ENCODE measurements around the gene NRF1.
"Not testable (repeated sequence)": the region's sequence is repeated elsewhere in the genome, so short reads cannot be mapped to it uniquely, and the experiment has no call there.

NRF1 gene

GRCh38 chr7:129784783-129785684 lies 173.5 kb downstream of the NRF1 start:
- DNase-seq, result no peak

- no peak for DNase-seq
Measured at GRCh38 chr7:129785685-129786514, 174.4 kb downstream of the NRF1 start.

GRCh38 chr7:129786825-129787563 lies 175.5 kb downstream of the NRF1 start:
- DNase-seq, result no peak

- no peak for DNase-seq
Measured at GRCh38 chr7:129789000-129789399, 177.5 kb downstream of the NRF1 start.

GRCh38 chr7:129789652-129790051 lies 178.1 kb downstream of the NRF1 start:
- DNase-seq, result no peak

- no peak for DNase-seq
Measured at GRCh38 chr7:129790136-129790535, 178.6 kb downstream of the NRF1 start.

- no peak for DNase-seq
Measured at GRCh38 chr7:129792721-129793120, 181.2 kb downstream of the NRF1 start.

GRCh38 chr7:129793506-129794310 lies 182.2 kb downstream of the NRF1 start:
- DNase-seq, result no peak

GRCh38 chr7:129794461-129794860 lies 182.9 kb downstream of the NRF1 start:
- not testable (repeated sequence) for DNase-seq

- DNase-seq, result no peak
Measured at GRCh38 chr7:129796186-129796775, 184.8 kb downstream of the NRF1 start.

GRCh38 chr7:129797214-129797789 lies 185.8 kb downstream of the NRF1 start:
- DNase-seq, result no peak

GRCh38 chr7:129798616-129799349 lies 187.3 kb downstream of the NRF1 start:
- DNase-seq, result no peak

- DNase-seq, result no peak
Measured at GRCh38 chr7:129799350-129799955, 187.9 kb downstream of the NRF1 start.

- no peak for DNase-seq
Measured at GRCh38 chr7:129800901-129801300, 189.4 kb downstream of the NRF1 start.

- DNase-seq, result no peak
Measured at GRCh38 chr7:129801882-129802281, 190.4 kb downstream of the NRF1 start.

GRCh38 chr7:129803546-129804081 lies 192.1 kb downstream of the NRF1 start:
- no peak for DNase-seq

- DNase-seq, result no peak
Measured at GRCh38 chr7:129804111-129804889, 192.8 kb downstream of the NRF1 start.

GRCh38 chr7:129804890-129805719 lies 193.6 kb downstream of the NRF1 start:
- DNase-seq, result no peak
